Brain microvascular endothelial cell (primary cell): ENCODE measurements around the gene RCHY1.

Source experiments
- DNase-seq: peaks from one replicate; pipeline ENCODE4 v3.0.0-alpha.2; 2020
- H3K27ac ChIP-seq: fragments of 250-450 bp; sonication (Bioruptor Pico); 2 replicates; pipeline ENCODE4 v1.5.1; 2020; ENCODE audit warnings: mild to moderate bottlenecking, moderate library complexity
- H3K27me3 ChIP-seq: fragments of 250-450 bp; sonication (Bioruptor Pico); replicated peaks from 2 replicates; pipeline ENCODE4 v1.5.1; 2020; ENCODE audit warnings: mild to moderate bottlenecking
- H3K36me3 ChIP-seq: fragments of 250-450 bp; sonication (Bioruptor Pico); replicated peaks from 2 replicates; pipeline ENCODE4 v1.5.1; 2020; ENCODE audit warnings: mild to moderate bottlenecking
- H3K4me3 ChIP-seq: 2 replicates; pipeline ENCODE4 v1.5.1; 2011; ENCODE audit warnings: low read depth, mild to moderate bottlenecking, control low read depth, low read length, moderate library complexity
- CTCF ChIP-seq: IDR thresholded peaks from 2 replicates; pipeline ENCODE4 v1.5.1; 2011; ENCODE audit warnings: low read depth, mild to moderate bottlenecking, moderate library complexity, low read length, control low read depth, inconsistent platforms; ENCODE audit errors: missing control alignments
- in situ Hi-C: cut with HindIII; loops from 2 replicates; pipeline ENCODE4 v1.10.0; 2017; ENCODE audit warnings: low sequenced_read_pairs, low pct_ligation_motif_present

Gene RCHY1

GRCh38 chr4:75494563-75494962 is 19.6 kb downstream of the RCHY1 start:
- Histone ChIP-seq H3K27me3 (no peaks in the 10 kb centered on the region), H3K36me3 (peaks cover 4% of the 10 kb centered on the region), H3K4me3 (no peak overlapping the region), H3K27ac (no peak overlapping the region)
- peak; percentile 28 for DNase-seq
- TF ChIP-seq CTCF = no peak
- in situ Hi-C loops = no loop called here

- Histone ChIP-seq H3K4me3 (no peak overlapping the region), H3K27me3 (no peaks in the 10 kb centered on the region), H3K27ac (no peak overlapping the region), H3K36me3 (peaks cover 7% of the 10 kb centered on the region)
- in situ Hi-C loops = no loop called here
- peak; percentile 10 for TF ChIP-seq CTCF
- DNase-seq = no peak
Measured at GRCh38 chr4:75490155-75490554, 24.0 kb downstream of the RCHY1 start.

GRCh38 chr4:75484190-75484589 is 30.0 kb downstream of the RCHY1 start:
- Histone ChIP-seq H3K4me3 (no peak overlapping the region), H3K27me3 (no peaks in the 10 kb centered on the region), H3K27ac (no peak overlapping the region), H3K36me3 (peaks cover 19% of the 10 kb centered on the region)
- in situ Hi-C loops = no loop called here
- DNase-seq = no peak
- no peak for TF ChIP-seq CTCF

GRCh38 chr4:75477201-75477600 is 37.0 kb downstream of the RCHY1 start:
- Histone ChIP-seq H3K27ac (no peak overlapping the region), H3K36me3 (peaks cover 7% of the 10 kb centered on the region), H3K27me3 (no peaks in the 10 kb centered on the region), H3K4me3 (no peak overlapping the region)
- no peak for DNase-seq
- in situ Hi-C loops = no loop called here
- no peak for TF ChIP-seq CTCF

GRCh38 chr4:75470738-75471137 is 43.5 kb downstream of the RCHY1 start:
- Histone ChIP-seq H3K27ac (no peak overlapping the region), H3K36me3 (no peaks in the 10 kb centered on the region), H3K27me3 (no peaks in the 10 kb centered on the region), H3K4me3 (no peak overlapping the region)
- DNase-seq = no peak
- TF ChIP-seq CTCF = no peak
- in situ Hi-C loops = no loop called here

GRCh38 chr4:75469896-75470295 is 44.3 kb downstream of the RCHY1 start:
- in situ Hi-C loops = no loop called here
- DNase-seq = no peak
- no peak overlapping the region for H3K27ac ChIP-seq
- H3K27me3 ChIP-seq = no peaks in the 10 kb centered on the region
- H3K4me3 ChIP-seq = no peak overlapping the region
- TF ChIP-seq CTCF = no peak
- no peaks in the 10 kb centered on the region for H3K36me3 ChIP-seq
